Right cardiac atrium (tissue), 5 donors: ENCODE results near the gene PAGE2B. TPM values are rescaled to one million over a fixed set of nuclear protein-coding genes. Genes with fewer than 3 reads are reported as not detected.
"Not testable (repeated sequence)": the region's sequence is repeated elsewhere in the genome, so short reads cannot be mapped to it uniquely, and the experiment has no call there.

ENCODE experiments used
- ATAC-seq, 2 donors: fragments of 200-7000 bp; cut with Tn5 transposase; one replicate each; pipeline versions ENCODE4 v1.8.0 to v1.9.1; 2020; ENCODE audit warnings: moderate library complexity in 2 of 2, mild to moderate bottlenecking in 1 of 2
- DNase-seq, 3 donors: peaks; one replicate each; pipeline ENCODE4 v3.0.0-alpha.2; 2020
- H3K27ac ChIP-seq: one replicate; pipeline ENCODE4 v1.5.1; 2013; ENCODE audit warnings: mild to moderate bottlenecking, low read length, control low read depth, moderate library complexity
- H3K27me3 ChIP-seq: one replicate; pipeline ENCODE4 v1.6.1; 2013; ENCODE audit not compliant: control insufficient read depth, insufficient read depth
- H3K4me1 ChIP-seq: one replicate; pipeline ENCODE4 v1.6.1; 2013; ENCODE audit warnings: low read length; ENCODE audit not compliant: control insufficient read depth, insufficient read depth
- H3K4me3 ChIP-seq: one replicate; pipeline ENCODE4 v1.5.1; 2013; ENCODE audit warnings: low read length, control low read depth
- H3K9me3 ChIP-seq: one replicate; pipeline ENCODE4 v1.6.1; 2013; ENCODE audit warnings: low read length; ENCODE audit not compliant: control insufficient read depth
- WGBS: extraction: QIAGEN DNeasy Blood & Tissue Kit; methylation state at CpG from one replicate; pipeline ENCODE4 v1.1.7; 2013; 5-methylcytosine and 5-hydroxymethylcytosine counted together
- intact Hi-C, 4 donors: fragments of 100-400 bp; cut with DNase I; formaldehyde crosslinking; loops; one replicate each; pipeline versions ENCODE4 v1.11.0 to v1.14.0; 2022 to 2023
- polyA plus RNA-seq: library from polyadenylated mRNA; stranded (reverse); fragments of 200-250 nt; gene quantifications from one replicate; pipeline ENCODE4 v1.2.3, GENCODE V29; 2013
- total RNA-seq, 4 donors: library from RNA; stranded (reverse); fragmentation: NEBNext Ultra II Directional; extraction: Animal tissue kit (Norgen Biotek cat#: 25700); gene quantifications; one replicate each; pipeline ENCODE4 v1.2.1, GENCODE V29; 2021
- donor health status: healthy with polysubstance abuse.
- donor health status: DM: no; HTN: yes; CAD: no.
- donor health status: DM: no; HTN: no; CAD: no.
- donor health status: DM: no; HTN: yes; CAD: no; lungs with severe emphysema.
- donor health status: DM: yes; HTN: yes; CAD: no.

The PAGE2B gene
- total and polyA plus RNA-seq, 5 donors: not detected

DNA sequence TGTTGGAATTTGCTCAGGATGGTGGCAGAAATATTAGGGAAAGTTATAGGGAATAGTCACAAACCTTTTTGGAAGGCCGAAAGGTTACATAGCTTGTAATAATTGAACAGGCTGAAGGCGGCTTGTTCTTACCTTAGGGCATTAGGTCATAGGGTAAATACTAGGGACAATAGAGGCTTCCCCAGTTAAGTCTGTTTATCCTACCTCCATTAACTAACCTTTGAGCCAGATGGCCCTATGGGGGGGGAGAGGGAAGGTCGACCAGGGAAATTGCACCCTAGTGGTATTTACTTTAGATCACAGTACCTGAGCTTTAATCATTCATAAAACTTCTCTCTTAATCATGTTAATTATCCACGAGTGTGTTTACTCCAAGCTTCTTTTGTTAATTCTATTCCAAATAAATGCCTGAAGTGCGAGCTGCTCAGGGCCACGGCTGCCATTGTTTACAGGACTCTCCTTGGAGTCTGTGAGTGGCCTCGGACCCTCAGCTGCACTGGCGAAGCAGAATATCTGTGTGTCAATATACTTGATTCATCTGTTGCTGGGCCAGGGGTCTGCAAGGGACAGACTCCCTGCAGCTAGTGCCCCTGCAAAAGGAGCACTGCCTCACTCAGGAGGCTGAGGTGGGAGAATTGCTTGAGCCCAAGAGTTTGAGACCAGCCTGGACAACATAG, 36.9 kb downstream of the PAGE2B start:
- no peaks in the 10 kb centered on the region for H3K9me3 ChIP-seq
- no peaks in the 10 kb centered on the region for H3K4me1 ChIP-seq
- DNase-seq (no peak), ATAC-seq (no peak)
- intact Hi-C loops: no loop called here
- H3K27ac ChIP-seq: no peak overlapping the region
- H3K27me3 ChIP-seq: no peaks in the 10 kb centered on the region
- 83% methylated on average over 8 of the region's 8 CpGs for WGBS
- no peak overlapping the region for H3K4me3 ChIP-seq

DNA sequence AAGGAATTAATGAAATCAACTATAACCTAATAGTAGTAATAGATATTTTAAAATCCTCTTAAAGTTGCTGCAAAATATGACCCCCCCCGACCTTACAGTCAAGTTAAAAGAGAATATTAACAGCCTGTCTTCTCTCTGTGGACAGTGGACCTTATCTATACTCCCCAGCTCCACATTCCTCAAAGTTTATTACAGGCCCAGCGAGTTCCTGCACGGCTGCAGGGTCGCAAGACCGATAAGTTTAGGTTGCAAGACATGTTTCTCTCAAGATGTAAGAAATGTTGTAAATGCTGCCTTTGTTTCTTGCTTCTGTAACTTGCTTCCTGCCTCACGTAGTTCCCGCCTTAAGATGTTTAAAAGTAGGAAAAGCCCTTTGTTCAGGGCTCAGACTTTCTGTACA, 41.8 kb downstream of the PAGE2B start:
- H3K27ac ChIP-seq, H3K9me3 ChIP-seq, DNase-seq, H3K4me1 ChIP-seq, H3K4me3 ChIP-seq, H3K27me3 ChIP-seq, ATAC-seq, intact Hi-C loops: not testable (repeated sequence)
- 37% methylated on average over 7 of the region's 7 CpGs for WGBS

DNA sequence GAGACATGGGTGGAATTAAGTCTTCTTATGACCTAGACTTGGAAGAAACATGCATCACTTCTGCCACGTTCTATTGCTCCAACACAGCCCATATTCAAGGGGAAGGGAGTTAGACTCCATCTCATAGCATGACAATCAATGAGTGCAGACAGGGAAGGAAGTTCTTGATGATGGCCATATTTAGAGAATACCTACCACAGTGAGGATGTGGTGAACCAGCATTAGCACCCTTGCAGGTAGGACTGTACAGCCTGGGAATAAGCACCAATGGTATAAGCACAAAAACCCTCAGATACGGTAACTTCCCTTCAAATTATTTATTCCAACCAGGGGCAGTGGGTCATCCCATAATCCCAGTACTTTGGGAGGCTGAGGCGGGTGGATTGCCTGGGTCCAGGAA, 43.7 kb downstream of the PAGE2B start:
- Histone ChIP-seq H3K4me1 (peaks cover 2% of the 10 kb centered on the region), H3K27me3 (no peaks in the 10 kb centered on the region), H3K9me3 (no peaks in the 10 kb centered on the region), H3K4me3 (no peak overlapping the region), H3K27ac (no peak overlapping the region)
- no peak for ATAC-seq
- intact Hi-C loops: no loop called here
- no peak for DNase-seq
- 86% methylated on average over 3 of the region's 3 CpGs for WGBS

DNA sequence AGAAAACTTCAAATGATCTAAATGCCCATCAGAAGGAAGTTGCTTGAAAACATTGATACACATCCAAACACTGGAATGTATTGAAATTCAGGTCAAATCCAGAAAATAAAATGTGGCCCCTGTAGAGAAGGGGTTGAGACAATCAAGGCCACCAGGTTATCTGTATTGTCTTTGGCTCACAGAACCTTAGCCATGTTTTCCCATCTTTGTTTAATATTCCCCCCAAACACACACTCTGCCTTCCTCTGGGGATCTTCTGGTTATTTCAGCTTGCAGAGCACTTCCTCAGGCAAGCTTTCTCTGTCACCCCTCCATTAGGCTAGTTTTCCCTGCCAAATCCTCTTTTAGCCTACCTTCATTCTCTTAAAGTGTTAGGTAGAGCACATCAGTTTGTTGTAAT, 44.4 kb downstream of the PAGE2B start:
- Histone ChIP-seq H3K27ac (no peak overlapping the region), H3K4me1 (peaks cover 2% of the 10 kb centered on the region), H3K9me3 (no peaks in the 10 kb centered on the region), H3K27me3 (no peaks in the 10 kb centered on the region), H3K4me3 (no peak overlapping the region)
- DNase-seq (no peak), ATAC-seq (peak; percentile 48 to 80)
- intact Hi-C loops: no loop called here

DNA sequence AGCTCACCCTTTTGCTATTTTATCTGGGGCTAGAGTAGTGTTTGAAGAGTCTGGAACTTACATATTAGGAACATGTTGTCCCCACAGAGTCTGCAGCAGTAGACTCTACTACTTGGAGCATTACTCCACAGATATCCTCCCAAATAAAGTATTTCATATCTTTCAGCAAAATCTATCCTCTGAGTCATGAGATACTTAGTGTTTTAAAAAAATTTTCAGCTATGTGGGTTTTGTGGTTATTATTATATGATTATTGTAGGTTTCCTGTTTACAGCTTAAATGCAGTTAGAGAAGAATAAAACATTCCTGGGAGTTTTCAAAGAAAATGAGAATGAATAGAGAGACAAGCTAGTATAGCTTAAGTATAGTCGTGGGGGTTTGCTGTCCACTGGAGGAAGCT, 44.9 kb downstream of the PAGE2B start:
- H3K4me1 ChIP-seq: peaks cover 2% of the 10 kb centered on the region
- H3K27ac ChIP-seq: no peak overlapping the region
- H3K9me3 ChIP-seq: no peaks in the 10 kb centered on the region
- no peaks in the 10 kb centered on the region for H3K27me3 ChIP-seq
- 53% methylated on average over 1 of the region's 1 CpG for WGBS
- H3K4me3 ChIP-seq: no peak overlapping the region
- peak in 1 of 2 donors; percentile 18 for ATAC-seq
- DNase-seq: no peak
- intact Hi-C loops: no loop called here

DNA sequence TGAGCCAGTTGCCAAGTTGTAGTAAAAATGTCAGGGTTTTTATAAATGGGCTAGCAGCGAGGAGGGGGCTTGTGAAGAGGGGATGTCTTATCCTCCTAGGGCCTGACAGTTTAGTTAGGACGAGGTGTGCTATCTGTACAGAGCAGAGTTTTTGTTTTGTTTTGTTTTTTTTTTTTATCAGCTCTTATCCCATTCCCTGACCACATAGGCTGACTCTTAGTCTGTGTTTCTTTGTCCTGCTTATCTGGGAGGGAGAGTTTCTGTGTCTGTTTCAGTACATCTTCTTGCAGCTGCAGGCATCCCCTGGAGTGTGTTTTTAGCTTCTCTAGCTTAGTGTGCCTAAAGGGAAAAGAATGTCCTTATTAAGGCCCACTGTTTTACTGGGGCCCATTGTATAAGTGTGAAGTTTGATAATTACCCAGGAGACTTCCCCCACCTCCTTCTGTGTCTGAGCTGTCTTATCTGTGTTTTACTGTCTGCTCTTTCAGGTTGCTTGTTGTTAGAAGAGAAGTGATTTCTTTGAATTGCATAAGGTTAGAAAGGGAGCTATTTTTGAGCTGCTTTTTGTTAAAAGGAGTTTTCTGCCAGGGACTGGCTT, 46.0 kb downstream of the PAGE2B start:
- no peaks in the 10 kb centered on the region for H3K9me3 ChIP-seq
- no peak for DNase-seq
- no peak overlapping the region for H3K4me3 ChIP-seq
- H3K27ac ChIP-seq: no peak overlapping the region
- 41% methylated on average over 2 of the region's 2 CpGs for WGBS
- H3K27me3 ChIP-seq: no peaks in the 10 kb centered on the region
- ATAC-seq: peak in 1 of 2 donors; percentile 41
- peaks cover 2% of the 10 kb centered on the region for H3K4me1 ChIP-seq
- intact Hi-C loops: no loop called here

DNA sequence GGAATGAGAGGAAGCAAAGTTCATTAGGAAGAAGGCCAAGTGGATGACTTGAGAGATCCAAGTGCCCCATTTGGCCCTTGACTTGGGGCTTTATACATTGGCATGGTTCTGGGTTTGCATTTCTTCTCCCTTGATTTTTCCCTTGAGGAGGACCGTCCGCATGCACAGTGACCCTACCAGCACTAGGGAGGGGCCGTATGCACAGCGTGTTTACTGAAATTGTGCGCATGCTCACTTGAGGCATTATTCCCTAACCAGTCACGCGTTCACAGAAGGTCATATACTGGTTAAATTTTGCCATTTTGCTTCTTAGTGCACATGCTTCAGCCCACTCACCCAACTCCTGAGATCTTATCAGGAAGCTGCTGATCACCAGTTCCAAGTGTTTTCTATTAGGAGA, 49.1 kb downstream of the PAGE2B start:
- WGBS: 93% methylated on average over 7 of the region's 7 CpGs
- H3K27me3 ChIP-seq: no peaks in the 10 kb centered on the region

DNA sequence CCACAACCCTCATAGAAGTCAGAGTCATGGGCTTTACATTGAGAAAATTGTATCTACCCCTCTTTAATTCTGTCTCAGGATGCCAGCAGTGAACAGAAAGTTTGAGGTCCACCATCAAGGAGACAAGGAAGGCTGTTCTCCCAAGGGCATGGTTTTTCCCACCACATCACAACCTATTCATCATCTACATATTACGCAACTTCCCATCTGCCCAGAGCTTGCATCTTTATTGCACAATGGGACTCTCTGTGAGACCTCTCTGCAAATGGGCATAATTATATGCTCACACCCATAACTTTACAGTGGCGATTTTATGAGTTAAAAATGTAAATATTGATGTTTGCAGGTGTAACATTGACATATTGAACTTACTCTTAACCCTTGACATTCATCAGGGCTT, 52.9 kb downstream of the PAGE2B start:
- Histone ChIP-seq H3K4me1 (no peaks in the 10 kb centered on the region), H3K4me3 (no peak overlapping the region), H3K27me3 (no peaks in the 10 kb centered on the region), H3K27ac (no peak overlapping the region), H3K9me3 (no peaks in the 10 kb centered on the region)
- intact Hi-C loops: no loop called here
- ATAC-seq: no peak
- 64% methylated on average over 2 of the region's 2 CpGs for WGBS
- no peak for DNase-seq

More for the DNA sequence above, 49.1 kb downstream of the PAGE2B start:
- no peak for DNase-seq
- Histone ChIP-seq H3K4me3 (no peak overlapping the region), H3K9me3 (no peaks in the 10 kb centered on the region), H3K27ac (no peak overlapping the region), H3K4me1 (peaks cover 2% of the 10 kb centered on the region)
- intact Hi-C loops: no loop called here
- ATAC-seq: no peak

Other genes starting within 250 kb of the PAGE2B start
- 10 to 100 TPM in 1 of 4 donors, 1 to 10 TPM in 3; 6.1 to 13.6 (median 8.0) TPM for gene TRO, start 154.2 kb upstream of the PAGE2B start, total RNA-seq
- gene TRO, start 154.2 kb upstream of the PAGE2B start, polyA plus RNA-seq: 4.8 TPM
- gene PFKFB1, start 80.8 kb upstream of the PAGE2B start, total RNA-seq: under 1 TPM in 1 of 4 donors, not detected in 3; 0.67 TPM
- 0.41 TPM for gene PFKFB1, start 80.8 kb upstream of the PAGE2B start, polyA plus RNA-seq
- gene APEX2, start 74.7 kb upstream of the PAGE2B start, total RNA-seq: 10 to 100 TPM in 1 of 4 donors, 1 to 10 TPM in 3; 7.6 to 10.7 (median 8.1) TPM
- gene APEX2, start 74.7 kb upstream of the PAGE2B start, polyA plus RNA-seq: 6.8 TPM
- under 1 TPM in 3 of 4 donors, not detected in 1; 0.45 to 0.59 (median 0.46) TPM for gene ALAS2, start 44.1 kb upstream of the PAGE2B start, total RNA-seq
- not detected for gene ALAS2, start 44.1 kb upstream of the PAGE2B start, polyA plus RNA-seq
- gene PAGE2, start 14.0 kb downstream of the PAGE2B start, total RNA-seq: not detected
- gene PAGE2, start 14.0 kb downstream of the PAGE2B start, polyA plus RNA-seq: not detected
- not detected for gene PAGE5, start 145.3 kb downstream of the PAGE2B start, total RNA-seq
- not detected for gene PAGE5, start 145.3 kb downstream of the PAGE2B start, polyA plus RNA-seq
- not detected for gene PAGE3, start 189.9 kb downstream of the PAGE2B start, total RNA-seq
- not detected for gene PAGE3, start 189.9 kb downstream of the PAGE2B start, polyA plus RNA-seq